NOMO-1 (cell line): ENCODE measurements around the gene BMPER.

Experiments
- DNase-seq, 2 experiments: peaks; one replicate each; lab custom pipeline; 2025; ENCODE audit not compliant: unreplicated experiment in 2 of 2; lab: John Stamatoyannopoulos, UW

The BMPER gene

DNA sequence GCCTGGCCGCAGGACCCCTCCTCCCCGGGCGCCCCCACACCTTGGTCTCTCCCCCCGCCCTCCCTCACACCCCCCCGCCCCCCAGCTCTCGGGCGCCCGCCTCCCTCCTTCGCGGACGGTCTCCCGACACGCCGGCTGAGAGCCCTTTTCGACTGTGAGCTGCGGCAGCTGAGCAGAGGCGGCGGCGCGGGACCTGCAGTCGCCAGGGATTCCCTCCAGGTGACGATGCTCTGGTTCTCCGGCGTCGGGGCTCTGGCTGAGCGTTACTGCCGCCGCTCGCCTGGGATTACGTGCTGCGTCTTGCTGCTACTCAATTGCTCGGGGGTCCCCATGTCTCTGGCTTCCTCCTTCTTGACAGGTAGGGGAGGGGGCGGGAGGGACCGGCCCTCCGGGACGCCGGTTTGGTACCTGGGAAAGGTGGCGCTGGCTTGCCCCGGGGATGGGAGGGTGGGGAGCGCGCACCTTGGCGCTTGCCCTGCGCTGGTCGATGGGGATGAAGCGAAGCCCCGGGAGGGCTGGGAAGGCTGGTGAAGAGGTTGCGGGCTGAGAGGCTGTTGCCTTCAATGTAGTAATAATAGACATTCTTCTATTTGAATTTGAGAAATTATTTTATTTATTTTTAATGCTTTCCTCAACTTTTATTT is at the start of gene BMPER:
BMPER (plus strand) TSS at position 151 of the 644 bp plus-strand sequence; CDS start at position 226, 75 bp downstream.
- DNase-seq = no peak

DNA sequence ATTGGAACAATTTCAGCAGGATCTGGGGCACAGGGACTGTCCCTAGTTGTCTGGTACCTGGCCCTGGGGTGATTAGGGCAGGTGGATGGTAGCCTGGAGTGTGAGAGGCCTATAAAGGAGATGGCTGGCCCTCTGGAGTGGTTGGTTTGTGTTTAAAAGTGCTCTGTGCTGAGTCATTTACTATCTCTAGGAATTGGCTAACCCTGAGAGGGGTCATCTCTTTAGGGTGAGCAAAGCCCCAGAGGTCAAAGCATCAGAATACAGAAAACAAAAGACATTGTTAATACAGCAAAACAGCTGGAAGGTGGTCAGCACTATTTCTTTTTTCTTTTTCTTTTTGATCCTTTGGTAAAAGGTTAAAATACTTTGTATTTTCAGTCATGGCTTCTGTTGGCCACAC is 43.4 kb upstream of the BMPER start:
- no peak for DNase-seq

DNA sequence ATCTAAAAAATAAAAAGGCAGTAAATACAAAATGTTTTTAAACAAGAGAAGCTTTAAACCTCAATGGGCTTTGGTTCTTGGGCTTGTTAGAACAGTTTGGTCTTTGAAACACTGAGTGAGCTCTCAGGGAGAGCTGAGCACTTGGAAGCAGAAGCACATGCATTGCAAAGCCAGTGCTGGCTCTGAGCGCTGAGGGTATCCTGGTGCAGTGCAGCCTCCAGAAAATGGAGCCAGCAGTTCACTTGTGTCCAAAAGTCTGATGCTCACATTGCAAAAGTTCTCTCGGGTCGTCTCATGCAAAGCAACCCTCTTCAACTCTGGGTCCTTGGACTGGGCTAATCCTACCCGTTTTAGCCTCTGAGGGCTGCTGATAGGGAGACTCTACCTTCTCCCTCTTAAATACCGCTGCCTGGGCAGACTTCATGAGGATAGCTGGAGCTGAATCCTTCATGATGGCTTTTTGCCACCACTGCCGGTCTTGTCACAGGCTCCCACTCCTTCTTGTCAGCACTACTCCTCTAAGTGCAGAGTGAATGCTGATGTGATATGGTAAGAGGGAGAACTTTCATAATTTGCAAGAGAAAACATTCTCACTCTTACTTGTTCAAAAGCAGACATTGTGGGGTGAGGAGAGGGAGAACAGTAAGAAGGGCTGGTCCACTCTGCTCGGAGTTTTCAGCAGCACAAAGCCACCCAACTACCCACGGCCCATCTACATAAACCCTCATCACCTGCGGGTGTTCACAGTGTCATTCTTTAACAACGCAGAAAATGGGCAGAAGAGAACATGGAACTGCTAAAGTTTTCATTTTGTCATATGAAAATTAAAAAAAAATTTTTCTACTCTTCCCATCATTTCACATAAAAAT is 42.2 kb upstream of the BMPER start:
- no peak for DNase-seq

DNA sequence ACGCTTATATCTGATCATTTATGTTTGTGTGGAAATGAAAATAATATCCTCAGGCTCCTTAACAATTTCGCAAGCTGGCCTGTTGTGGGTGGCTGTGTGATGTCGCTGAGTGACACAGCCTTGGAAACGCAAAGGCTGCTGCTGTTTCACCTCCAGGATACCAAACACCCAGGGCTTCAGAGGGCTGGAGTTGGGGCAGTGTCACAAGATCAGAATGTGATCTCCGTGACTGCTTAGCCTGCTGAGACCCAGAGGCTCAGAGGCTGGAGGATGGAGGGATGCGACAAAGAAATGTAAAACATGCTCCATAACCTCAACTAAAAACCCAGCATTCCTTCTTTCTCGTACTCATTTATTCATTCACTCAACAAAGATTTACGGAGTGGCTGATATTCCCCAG is 37.2 kb upstream of the BMPER start:
- DNase-seq = no peak

DNA sequence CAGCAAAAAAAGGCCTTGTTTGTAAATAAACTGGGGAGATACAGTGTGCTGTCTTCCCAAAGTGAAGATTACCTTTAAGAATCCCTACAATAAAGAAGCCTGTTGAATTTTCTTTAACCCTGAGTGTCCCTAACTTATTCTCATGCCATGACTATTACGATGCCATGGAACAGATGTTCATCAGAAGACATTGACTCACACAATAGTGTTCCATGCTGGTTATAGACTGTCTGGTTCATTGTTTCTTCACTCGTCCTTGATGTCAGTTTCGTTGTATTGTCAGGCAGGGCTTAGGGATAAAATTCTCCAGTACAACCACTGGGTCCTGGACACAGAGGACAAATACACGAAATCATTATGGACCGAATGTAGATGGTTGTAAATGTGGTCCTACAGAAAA is 36.2 kb upstream of the BMPER start:
- DNase-seq = no peak

DNA sequence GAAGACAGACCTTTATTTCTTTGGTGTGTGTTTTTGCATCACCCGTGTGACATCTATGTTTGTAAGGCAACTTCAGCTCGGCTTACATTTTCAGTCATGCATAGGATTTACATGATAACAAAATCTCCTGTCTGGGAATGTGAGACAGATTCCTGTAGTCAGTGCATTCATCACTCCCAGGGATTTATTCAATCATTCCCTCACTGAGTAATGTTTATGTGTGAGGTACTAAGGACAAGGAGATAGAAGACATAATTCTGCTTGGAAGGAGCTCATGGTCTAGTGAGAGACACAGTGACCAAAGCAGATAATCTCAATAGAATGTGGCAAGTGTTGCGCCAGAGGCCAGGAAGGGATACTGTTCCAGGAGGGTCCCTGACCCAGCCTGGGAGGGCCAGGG is 35.2 kb upstream of the BMPER start:
- DNase-seq = no peak

DNA sequence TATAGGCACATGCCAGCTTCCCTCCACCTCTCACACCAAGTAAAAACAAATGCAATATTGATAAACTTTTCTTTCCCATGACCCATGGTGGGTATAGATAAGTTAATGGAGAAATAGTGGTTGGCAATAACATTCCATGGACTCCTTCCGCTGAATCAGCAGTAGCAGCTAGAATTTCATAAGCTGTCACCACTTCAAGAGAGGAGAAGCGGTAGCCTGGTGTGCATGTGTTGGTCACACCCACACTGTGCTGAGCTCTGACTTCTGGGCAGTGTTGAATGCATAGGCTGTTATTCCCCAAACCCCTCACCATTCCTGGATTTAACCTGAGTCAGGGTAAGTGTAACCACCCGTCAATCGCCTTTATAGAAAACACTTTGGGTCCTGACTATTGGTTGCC is 32.5 kb upstream of the BMPER start:
- DNase-seq = no peak

DNA sequence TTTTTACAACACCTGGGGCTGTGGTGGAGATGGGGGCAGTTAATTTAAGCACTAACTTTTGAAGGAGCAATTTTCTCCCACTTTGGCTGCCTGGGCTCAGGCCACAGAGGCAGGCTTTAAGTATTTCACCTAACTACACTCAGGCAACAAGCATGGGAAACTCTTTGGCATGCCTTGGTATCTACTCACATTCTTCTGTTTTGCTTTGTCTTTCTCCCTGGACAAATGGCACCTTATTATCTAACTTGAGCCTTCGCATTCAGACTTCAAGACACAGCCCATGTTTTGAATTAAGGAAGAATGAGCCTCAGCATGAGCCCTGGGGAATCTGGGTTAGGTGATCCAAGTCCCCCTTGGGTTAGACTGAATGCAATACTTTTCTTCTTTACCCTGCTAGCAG is 31.8 kb upstream of the BMPER start:
- DNase-seq = no peak

DNA sequence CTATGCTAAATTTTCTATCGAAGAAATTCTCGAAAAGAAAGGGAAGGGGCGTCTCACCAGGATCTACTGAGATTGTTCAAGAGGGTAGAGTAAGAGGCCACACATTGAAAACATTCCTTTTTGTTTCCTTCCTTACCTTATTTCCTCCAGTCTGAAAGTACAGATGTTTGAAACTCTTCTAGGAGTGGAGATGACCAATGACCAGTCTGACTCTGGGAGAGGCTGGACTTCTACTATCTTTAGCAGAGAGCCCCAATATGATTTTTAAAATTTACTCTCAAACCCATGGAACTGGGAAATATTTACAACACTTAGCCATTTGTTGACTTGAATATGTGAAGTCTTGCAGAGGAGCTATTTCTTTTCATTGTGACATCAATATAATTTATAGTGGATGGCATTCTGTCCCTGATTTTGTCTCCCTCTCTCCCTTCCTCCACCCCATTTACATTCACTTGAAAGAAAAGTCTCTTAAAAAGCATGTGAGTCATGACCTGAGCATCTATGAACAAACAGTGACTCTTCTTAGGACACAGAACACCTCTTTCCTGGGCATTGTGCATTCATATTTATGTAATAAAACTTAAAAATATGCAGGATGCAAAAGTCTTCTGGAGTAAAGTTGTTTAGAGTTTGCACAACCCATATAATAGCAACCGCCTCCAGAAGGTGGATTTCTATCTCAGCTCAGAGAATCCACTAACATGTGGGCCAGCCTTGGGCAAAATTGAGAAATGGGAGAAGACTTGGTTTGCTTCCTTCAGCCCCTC is 31.2 kb upstream of the BMPER start:
- DNase-seq = no peak

DNA sequence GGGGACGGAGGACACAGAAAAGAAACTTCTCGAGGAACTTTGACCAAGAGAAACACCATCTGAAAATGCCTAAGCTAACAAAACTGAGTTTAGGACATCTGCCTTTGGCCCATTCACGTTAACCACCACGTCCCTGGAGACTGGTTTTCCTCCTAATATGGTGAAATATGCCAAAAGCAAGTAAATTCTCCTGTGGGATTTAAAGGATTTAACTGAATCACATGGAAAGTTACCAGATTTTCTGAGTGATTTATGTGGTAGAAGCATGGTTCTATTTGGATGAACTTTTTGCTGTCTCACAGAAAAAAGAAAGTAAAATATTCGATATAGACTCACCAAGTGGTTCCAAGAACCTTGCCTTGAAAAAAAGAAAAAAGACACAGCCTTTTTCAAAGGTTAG is 30.4 kb upstream of the BMPER start:
- no peak for DNase-seq

DNA sequence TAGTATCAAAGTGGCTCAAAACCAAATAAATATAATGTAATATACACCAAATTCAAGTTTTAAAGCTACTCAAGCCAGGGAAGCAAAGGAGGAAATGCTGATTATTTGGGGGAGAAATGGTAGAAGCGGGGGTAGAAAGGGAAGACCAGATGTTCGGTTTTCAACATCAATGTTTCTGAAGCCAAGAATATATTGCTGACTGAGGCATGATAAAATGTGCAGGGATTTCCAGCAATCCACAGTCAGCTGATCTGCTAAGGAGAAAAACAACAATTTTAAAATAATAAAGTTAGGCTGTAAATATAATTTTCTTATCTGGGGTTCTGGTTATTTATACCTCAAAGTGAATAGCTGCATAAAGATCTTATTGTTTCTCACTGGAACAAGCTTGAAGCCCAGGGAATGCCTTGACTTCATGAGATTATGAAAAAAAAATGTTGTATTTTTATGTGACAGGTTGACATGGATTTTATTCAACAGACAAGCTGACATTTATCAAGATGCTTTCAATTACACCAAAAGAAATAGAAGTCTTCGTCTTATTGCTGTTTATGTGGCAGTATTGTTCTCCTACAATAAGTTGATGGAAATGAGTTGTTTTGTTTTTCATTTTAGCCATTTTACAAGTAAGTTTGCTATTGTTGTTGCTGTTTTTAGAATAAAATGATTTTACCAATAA is 28.6 kb upstream of the BMPER start:
- no peak for DNase-seq

DNA sequence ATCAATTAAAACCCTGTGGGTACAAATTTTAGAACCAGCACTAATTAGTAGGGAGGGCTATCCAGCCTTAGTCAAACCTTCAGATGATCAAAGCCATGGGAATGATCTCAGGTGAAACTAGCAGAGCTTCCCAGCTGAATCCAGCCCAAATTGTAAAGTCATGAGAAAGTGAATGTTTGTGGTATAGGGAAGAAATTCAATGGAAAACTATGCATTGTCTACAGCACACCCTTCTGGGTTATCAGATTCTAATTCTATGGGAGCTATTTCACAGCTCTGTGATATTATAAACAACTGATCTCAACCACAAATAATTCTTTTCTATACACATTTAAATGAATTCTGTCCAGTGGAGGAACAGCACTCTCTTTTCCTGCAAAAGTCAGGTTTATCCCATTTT is 24.6 kb upstream of the BMPER start:
- DNase-seq = no peak

DNA sequence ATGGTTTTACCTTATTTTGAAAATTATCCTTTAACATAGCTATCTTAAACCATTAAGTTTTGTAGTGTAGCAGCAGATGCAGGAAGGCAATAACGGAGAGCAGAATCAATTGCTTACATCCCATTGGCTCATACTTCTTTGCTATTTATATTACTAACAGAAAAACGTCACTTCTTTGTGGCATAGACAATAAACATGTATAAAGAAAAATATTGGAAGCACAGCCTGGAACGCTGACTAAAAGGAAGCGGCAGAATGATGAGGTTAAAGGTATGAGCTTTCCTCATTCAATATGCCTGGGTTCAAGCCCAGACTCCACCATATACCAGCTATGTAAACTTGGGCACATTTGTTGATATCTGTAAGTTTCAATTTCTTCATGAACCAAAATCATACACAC is 24.0 kb upstream of the BMPER start:
- DNase-seq = no peak

DNA sequence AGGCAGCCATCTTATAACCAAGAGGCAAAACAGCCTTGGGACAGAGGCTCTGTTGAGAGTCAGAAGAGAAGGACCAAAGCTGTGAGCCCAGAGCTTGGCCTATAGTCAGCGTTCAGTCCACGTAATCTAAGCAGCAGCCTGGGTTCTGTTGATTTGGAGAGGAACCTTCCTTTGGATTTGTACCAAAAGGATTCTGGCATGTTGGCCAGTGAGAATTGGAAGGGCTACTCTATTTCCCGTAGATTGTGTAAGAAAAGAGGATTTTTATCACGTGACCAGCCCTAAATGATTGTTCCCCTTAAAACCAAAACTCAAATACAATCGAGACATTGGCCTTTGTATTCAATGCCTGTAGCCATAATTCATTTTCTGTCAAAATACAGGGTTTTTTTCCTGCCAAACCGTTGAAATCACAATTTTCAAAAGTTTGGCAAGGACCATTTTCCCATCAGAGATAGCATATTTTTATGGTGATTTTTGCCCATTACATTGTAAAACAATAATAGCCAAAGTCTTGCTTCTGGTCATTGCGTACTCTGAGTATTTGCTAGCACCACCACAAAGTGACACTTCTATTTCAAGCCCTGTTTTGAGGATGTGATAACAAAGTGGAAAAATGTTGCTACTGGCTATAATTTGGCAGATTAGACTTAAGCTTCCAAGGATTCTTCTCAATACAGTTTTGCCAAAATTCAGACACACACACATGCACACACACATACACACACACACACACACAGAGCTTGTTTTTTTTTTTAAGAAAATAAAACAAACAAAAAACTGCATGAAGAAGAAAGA is 23.1 kb upstream of the BMPER start:
- no peak for DNase-seq

DNA sequence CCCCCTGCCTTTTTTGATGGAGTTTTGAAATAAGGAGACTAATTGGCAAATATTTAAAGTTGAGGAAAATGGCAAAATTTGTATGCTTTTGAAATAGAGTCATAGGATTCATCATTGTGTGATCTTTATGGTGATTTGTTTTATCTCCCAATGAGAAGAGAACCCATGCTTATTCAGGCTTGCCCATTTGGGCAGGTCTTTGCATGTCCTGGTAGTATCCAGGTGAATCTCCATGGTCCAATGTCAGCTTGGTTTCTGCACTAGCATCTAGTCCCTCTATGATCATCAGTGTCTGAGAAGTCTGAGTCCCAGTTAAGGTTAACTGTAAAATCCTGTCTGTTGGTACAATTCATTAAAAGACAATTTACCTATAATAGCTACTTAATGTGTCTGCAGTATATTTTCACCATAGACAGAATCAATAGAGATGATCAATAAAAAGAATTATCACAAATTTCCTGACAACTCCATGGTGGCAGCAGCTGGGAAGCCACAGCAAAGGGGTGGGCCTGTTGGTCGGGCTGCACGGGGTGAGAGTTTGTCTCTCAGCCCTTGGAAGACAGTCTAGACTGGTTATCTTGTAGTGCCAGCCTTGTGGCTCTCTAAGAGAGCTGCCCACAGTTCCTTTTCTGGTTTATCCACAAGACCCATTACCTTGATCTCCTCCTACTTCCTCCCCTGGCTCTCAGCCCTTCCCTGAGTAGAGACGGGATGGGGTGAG is 22.2 kb upstream of the BMPER start:
- no peak for DNase-seq

DNA sequence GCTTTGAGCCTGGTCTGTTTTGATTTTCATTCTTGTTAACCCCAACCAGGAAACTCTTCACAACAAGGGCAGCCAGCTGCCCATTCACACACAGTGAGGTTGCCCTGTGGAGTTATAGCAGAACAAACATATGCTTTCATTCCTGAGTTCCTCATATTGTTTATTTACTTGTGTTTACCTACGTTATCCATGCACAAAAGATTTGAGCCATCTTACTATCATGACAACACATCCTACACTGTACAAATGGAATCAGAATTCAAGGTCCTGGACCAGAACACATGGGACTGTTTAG is 21.7 kb upstream of the BMPER start:
- no peak for DNase-seq

DNA sequence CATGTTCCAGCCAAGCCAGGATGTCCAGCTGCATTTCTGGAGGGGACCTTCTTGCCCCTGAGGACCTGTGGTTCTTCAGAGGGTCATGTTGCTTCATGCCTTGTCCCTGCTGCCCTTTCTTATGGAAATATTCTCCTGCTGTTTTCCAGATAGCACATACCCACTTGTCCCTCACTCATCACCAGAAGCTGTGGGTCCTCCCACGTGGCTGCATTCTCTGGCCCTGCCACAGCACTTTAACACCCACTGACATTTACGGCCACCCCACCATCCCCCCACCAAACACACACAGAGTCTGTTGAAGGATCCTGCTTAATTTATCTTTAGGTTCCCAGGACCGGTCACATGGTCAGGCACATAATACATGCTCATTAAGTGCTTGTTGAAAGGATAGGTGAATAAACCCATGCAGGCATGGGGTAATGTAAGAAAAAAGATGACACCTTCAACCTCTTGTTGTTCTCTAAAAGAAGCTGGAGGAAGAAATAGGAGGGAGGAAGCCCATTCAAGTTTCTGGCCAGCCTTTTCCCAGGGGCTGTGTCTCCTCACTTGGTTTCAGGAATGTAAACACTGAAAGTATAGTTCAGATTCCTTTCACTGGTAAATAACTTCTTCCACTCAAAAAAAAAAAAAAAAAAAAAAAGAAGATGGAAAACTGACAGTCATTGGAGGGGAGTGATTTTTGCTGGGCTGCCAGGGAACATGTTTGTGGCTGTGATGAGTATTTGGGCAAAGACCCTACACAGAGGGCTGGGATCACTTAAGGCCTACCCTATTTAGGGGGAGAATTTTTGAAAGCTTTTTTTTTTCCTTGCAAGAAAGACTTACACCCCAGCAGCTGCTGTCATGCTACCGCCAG is 19.8 kb upstream of the BMPER start:
- no peak for DNase-seq

DNA sequence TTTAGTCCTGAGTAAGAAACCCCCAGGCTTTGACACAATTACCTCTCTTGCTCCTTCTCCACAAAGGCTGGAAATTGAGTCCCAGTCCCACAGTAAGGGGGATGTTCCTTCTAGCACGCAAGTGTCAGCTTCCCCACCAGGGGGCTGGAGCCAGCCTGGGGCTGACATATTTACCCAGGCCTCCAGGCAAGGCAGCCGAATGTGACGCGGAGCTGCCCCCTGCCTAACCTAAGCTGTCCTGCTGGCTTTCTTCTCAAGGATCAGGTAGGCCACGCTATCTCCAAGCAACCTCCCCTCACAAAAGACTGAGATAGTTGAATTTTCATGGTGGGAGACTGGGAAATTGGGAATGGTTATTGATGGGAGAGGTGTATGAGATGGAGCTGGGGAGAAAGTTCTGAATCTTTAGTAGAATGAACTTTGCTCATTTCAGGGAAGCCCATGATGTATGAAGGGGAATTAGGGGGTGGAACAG is 19.2 kb upstream of the BMPER start:
- no peak for DNase-seq
